GM18499 (cell line): ENCODE results near the gene CSNK1D.

Experiments
- ATAC-seq: cut with Tn5 transposase; IDR thresholded peaks from one replicate; pipeline ENCODE4 v1.9.1; 2021; ENCODE audit warnings: moderate number of reproducible peaks; ENCODE audit not compliant: insufficient read depth, unreplicated experiment

The CSNK1D gene

GRCh38 chr17:82311971-82312370 is 38.5 kb upstream of the CSNK1D start:
- ATAC-seq: no peak

GRCh38 chr17:82310877-82311276 is 37.4 kb upstream of the CSNK1D start:
- no peak for ATAC-seq

GRCh38 chr17:82309656-82310570 is 36.4 kb upstream of the CSNK1D start:
- ATAC-seq: no peak

- ATAC-seq: no peak
Observed at GRCh38 chr17:82305727-82306300, 32.3 kb upstream of the CSNK1D start.

GRCh38 chr17:82304826-82305726 is 31.6 kb upstream of the CSNK1D start:
- ATAC-seq: no peak

GRCh38 chr17:82303944-82304808 is 30.7 kb upstream of the CSNK1D start:
- ATAC-seq: no peak

- ATAC-seq: no peak
Observed at GRCh38 chr17:82302991-82303943, 29.8 kb upstream of the CSNK1D start.

GRCh38 chr17:82302568-82302963 is 29.1 kb upstream of the CSNK1D start:
- no peak for ATAC-seq

GRCh38 chr17:82301916-82302567 is 28.5 kb upstream of the CSNK1D start:
- no peak for ATAC-seq

- no peak for ATAC-seq
Observed at GRCh38 chr17:82301300-82301915, 27.9 kb upstream of the CSNK1D start.

- ATAC-seq: no peak
Observed at GRCh38 chr17:82300707-82301270, 27.3 kb upstream of the CSNK1D start.

GRCh38 chr17:82300228-82300627 is 26.7 kb upstream of the CSNK1D start:
- no peak for ATAC-seq

GRCh38 chr17:82299452-82299851 is 26.0 kb upstream of the CSNK1D start:
- no peak for ATAC-seq

GRCh38 chr17:82298538-82299421 is 25.3 kb upstream of the CSNK1D start:
- ATAC-seq: no peak

GRCh38 chr17:82297714-82298537 is 24.4 kb upstream of the CSNK1D start:
- no peak for ATAC-seq

- no peak for ATAC-seq
Observed at GRCh38 chr17:82297280-82297713, 23.8 kb upstream of the CSNK1D start.
